Gastroesophageal sphincter (tissue), 4 donors: ENCODE results near the gene PRSS56. TPM values are rescaled to one million over a fixed set of nuclear protein-coding genes. Genes with fewer than 3 reads are reported as not detected.

Source experiments
- ATAC-seq: fragments of 150-250 bp; one replicate; pipeline ENCODE4 v1.9.1; 2016; ENCODE audit warnings: mild to moderate bottlenecking, moderate library complexity
- H3K27ac ChIP-seq, 4 donors: fragments of 200-600 bp; sonication (generic) in 3 of 4; 1 replicate in 3 of 4; 2 replicates in 1 of 4; pipeline ENCODE4 v1.5.1; 2016 to 2019
- H3K27me3 ChIP-seq: fragments of 200-600 bp; sonication (generic); one replicate; pipeline ENCODE4 v1.5.1; 2019
- H3K36me3 ChIP-seq, 2 donors: fragments of 200-600 bp; sonication (generic); one replicate each; pipeline ENCODE4 v1.5.1; 2019; ENCODE audit warnings: control low read depth in 1 of 2
- H3K4me1 ChIP-seq, 3 donors: fragments of 200-600 bp; sonication (generic); 1 replicate in 2 of 3; 2 replicates in 1 of 3; pipeline ENCODE4 v1.5.1; 2016 to 2019; ENCODE audit warnings: control low read depth in 2 of 3
- H3K4me3 ChIP-seq, 2 donors: fragments of 200-600 bp; sonication (generic); one replicate each; pipeline ENCODE4 v1.5.1; 2019; ENCODE audit warnings: mild to moderate bottlenecking in 1 of 2, moderate library complexity in 1 of 2
- H3K9me3 ChIP-seq, 3 donors: fragments of 200-600 bp; sonication (generic); one replicate each; pipeline ENCODE4 v1.5.1; 2017 to 2019; ENCODE audit warnings: control low read depth in 2 of 3
- CTCF ChIP-seq, 4 experiments: fragments of 200-600 bp in 2 of 4; fragments of 450-650 bp in 2 of 4; sonication (generic) in 1 of 4; IDR thresholded peaks; one replicate each; pipeline ENCODE4 v1.5.1; 2017 to 2019; ENCODE audit warnings: antibody characterized with exemption in 4 of 4, mild to moderate bottlenecking in 2 of 4, moderate library complexity in 2 of 4
- EP300 ChIP-seq: sonication (generic); formaldehyde crosslinking; IDR thresholded peaks from one replicate; pipeline ENCODE4 v1.6.1; 2017; ENCODE audit warnings: antibody characterized with exemption, mild to moderate bottlenecking
- POLR2A ChIP-seq, 2 donors: fragments of 450-650 bp; IDR thresholded peaks; one replicate each; pipeline ENCODE4 v1.6.1; 2017; ENCODE audit warnings: antibody characterized with exemption in 2 of 2, mild to moderate bottlenecking in 2 of 2, moderate library complexity in 1 of 2
- POLR2AphosphoS5 ChIP-seq: sonication (generic); formaldehyde crosslinking; IDR thresholded peaks from one replicate; pipeline ENCODE4 v1.6.1; 2017; ENCODE audit warnings: antibody characterized with exemption
- WGBS, 2 donors: methylation state at CpG; one replicate each; pipeline ENCODE4 v1.1.5; 2018; ENCODE audit warnings: low coverage in 1 of 2; 5-methylcytosine and 5-hydroxymethylcytosine counted together
- total RNA-seq, 4 donors: library from RNA; depleted of rRNA; stranded (reverse); fragments of >200 nt; gene quantifications; one replicate each; pipeline ENCODE4 v1.1.0, GENCODE V29; 2016

PRSS56 gene
- total RNA-seq, 4 donors from 2014 or later: not detected

GRCh38 chr2:232481322-232482140 is 38.7 kb upstream of the PRSS56 start:
- Histone ChIP-seq H3K4me1 (peaks cover 0 to 14% (median 0%) of the 10 kb centered on the region in 3 donors), H3K36me3 (no peaks in the 10 kb centered on the region), H3K27ac (no peak overlapping the region), H3K4me3 (no peak overlapping the region), H3K9me3 (no peaks in the 10 kb centered on the region), H3K27me3 (peaks cover 79% of the 10 kb centered on the region)
- TF ChIP-seq POLR2AphosphoS5 (no peak), CTCF (IDR thresholded peaks at IDR 0.05) (no peak), POLR2A (IDR thresholded peaks at IDR 0.05) (no peak), EP300 (no peak)
- 70 to 77% methylated on average over 2 to 8 of the region's 29 CpGs for WGBS, 2 donors
- no peak for ATAC-seq

- no peak for ATAC-seq
- 86% methylated on average over 4 to 9 of the region's 31 CpGs for WGBS, 2 donors
- H3K27ac ChIP-seq: no peak overlapping the region
- no peak overlapping the region for H3K4me3 ChIP-seq
- H3K4me1 ChIP-seq: peaks cover 0 to 24% (median 4%) of the 10 kb centered on the region in 3 donors
- no peaks in the 10 kb centered on the region for H3K36me3 ChIP-seq
- no peaks in the 10 kb centered on the region for H3K9me3 ChIP-seq
- TF ChIP-seq EP300: no peak
- TF ChIP-seq POLR2A (IDR thresholded peaks at IDR 0.05): no peak
- no peak for TF ChIP-seq POLR2AphosphoS5
- no peak for TF ChIP-seq CTCF (IDR thresholded peaks at IDR 0.05)
- H3K27me3 ChIP-seq: peaks cover 82% of the 10 kb centered on the region
Measured at GRCh38 chr2:232482301-232483238, 37.6 kb upstream of the PRSS56 start.

GRCh38 chr2:232483311-232483922 is 36.8 kb upstream of the PRSS56 start:
- no CpG with 5 or more reads among the region's 10 CpGs for WGBS, 2 donors
- H3K27me3 ChIP-seq: peaks cover 91% of the 10 kb centered on the region
- no peaks in the 10 kb centered on the region for H3K9me3 ChIP-seq
- H3K27ac ChIP-seq: no peak overlapping the region
- H3K4me1 ChIP-seq: peaks cover 0 to 28% (median 4%) of the 10 kb centered on the region in 3 donors
- no peak for ATAC-seq
- no peaks in the 10 kb centered on the region for H3K36me3 ChIP-seq
- no peak overlapping the region for H3K4me3 ChIP-seq
- TF ChIP-seq POLR2AphosphoS5: no peak
- no peak for TF ChIP-seq POLR2A (IDR thresholded peaks at IDR 0.05)
- TF ChIP-seq EP300: no peak
- no peak for TF ChIP-seq CTCF (IDR thresholded peaks at IDR 0.05)

GRCh38 chr2:232483923-232484627 is 36.1 kb upstream of the PRSS56 start:
- no peak for TF ChIP-seq EP300
- TF ChIP-seq CTCF (IDR thresholded peaks at IDR 0.05): no peak
- no peak for TF ChIP-seq POLR2A (IDR thresholded peaks at IDR 0.05)
- TF ChIP-seq POLR2AphosphoS5: no peak
- Histone ChIP-seq H3K27me3 (peaks cover 97% of the 10 kb centered on the region), H3K27ac (no peak overlapping the region), H3K4me3 (no peak overlapping the region), H3K4me1 (peaks cover 0 to 28% (median 4%) of the 10 kb centered on the region in 3 donors), H3K9me3 (no peaks in the 10 kb centered on the region), H3K36me3 (no peaks in the 10 kb centered on the region)
- 60 to 85% methylated on average over 1 to 5 of the region's 19 CpGs for WGBS, 2 donors
- ATAC-seq: no peak
